Chondrocyte (in vitro differentiated cells): ENCODE data around the gene PDK4. TPM values are rescaled to one million over a fixed set of nuclear protein-coding genes. Genes with fewer than 3 reads are reported as not detected.

Experiments used
- DNase-seq: peaks from one replicate; pipeline ENCODE4 v3.0.0; 2021; ENCODE audit warnings: mixed read lengths, low spot score
- H3K27ac Mint-ChIP-seq: one replicate; pipeline ENCODE4 v1.8.0; 2021; ENCODE audit warnings: mild to moderate bottlenecking, moderate library complexity, mixed read lengths; ENCODE audit not compliant: unreplicated experiment
- H3K27me3 Mint-ChIP-seq: 2 replicates; pipeline ENCODE4 v1.8.0; 2021; ENCODE audit warnings: low read depth, mixed read lengths
- H3K36me3 Mint-ChIP-seq: 2 replicates; pipeline ENCODE4 v1.8.0; 2021; ENCODE audit warnings: low read depth, mixed read lengths
- H3K4me1 Mint-ChIP-seq: 2 replicates; pipeline ENCODE4 v1.8.0; 2021; ENCODE audit warnings: low read depth, mild to moderate bottlenecking, mixed read lengths
- H3K4me3 Mint-ChIP-seq: one replicate; pipeline ENCODE4 v1.8.0; 2021; ENCODE audit warnings: mild to moderate bottlenecking, moderate library complexity, mixed read lengths; ENCODE audit not compliant: unreplicated experiment
- H3K9me3 Mint-ChIP-seq: 2 replicates; pipeline ENCODE4 v1.8.0; 2021; ENCODE audit warnings: low read depth, mixed read lengths
- CTCF ChIP-seq: fragments of 200-600 bp; sonication (generic); IDR thresholded peaks from 2 replicates; pipeline ENCODE4 v1.5.0; 2021; ENCODE audit warnings: antibody characterized with exemption, mild to moderate bottlenecking, moderate library complexity
- total RNA-seq: library from RNA; stranded (reverse); gene quantifications from 3 replicates; pipeline ENCODE4 v1.2.1, GENCODE V29; 2021

Gene PDK4
- total RNA-seq, 1 donor from 2014 or later, result 7.3 TPM

- no peak overlapping the region for H3K4me3 Mint-ChIP-seq
- H3K27me3 Mint-ChIP-seq, result peaks cover 11% of the 10 kb centered on the region
- H3K36me3 Mint-ChIP-seq, result no peaks in the 10 kb centered on the region
- no peak for TF ChIP-seq CTCF
- H3K9me3 Mint-ChIP-seq, result peaks cover 5% of the 10 kb centered on the region
- no peaks in the 10 kb centered on the region for H3K4me1 Mint-ChIP-seq
- no peak for DNase-seq
- H3K27ac Mint-ChIP-seq, result no peak overlapping the region
These were observed 25.1 kb upstream of the PDK4 start for GRCh38 chr7:95621404-95621803.

- H3K4me1 Mint-ChIP-seq, result no peaks in the 10 kb centered on the region
- H3K36me3 Mint-ChIP-seq, result no peaks in the 10 kb centered on the region
- H3K4me3 Mint-ChIP-seq, result no peak overlapping the region
- TF ChIP-seq CTCF, result no peak
- H3K27ac Mint-ChIP-seq, result no peak overlapping the region
- DNase-seq, result no peak
- peaks cover 11% of the 10 kb centered on the region for H3K27me3 Mint-ChIP-seq
- peaks cover 10% of the 10 kb centered on the region for H3K9me3 Mint-ChIP-seq
These were observed 24.3 kb upstream of the PDK4 start for GRCh38 chr7:95620631-95621030.

GRCh38 chr7:95619921-95620320 is 23.6 kb upstream of the PDK4 start:
- Mint-ChIP-seq H3K9me3 (peaks cover 17% of the 10 kb centered on the region), H3K4me1 (no peaks in the 10 kb centered on the region), H3K36me3 (peaks cover 6% of the 10 kb centered on the region), H3K4me3 (no peak overlapping the region), H3K27me3 (peaks cover 12% of the 10 kb centered on the region), H3K27ac (no peak overlapping the region)
- DNase-seq, result no peak
- TF ChIP-seq CTCF, result no peak

- no peak overlapping the region for H3K4me3 Mint-ChIP-seq
- H3K27me3 Mint-ChIP-seq, result peaks cover 10% of the 10 kb centered on the region
- H3K36me3 Mint-ChIP-seq, result peaks cover 6% of the 10 kb centered on the region
- H3K9me3 Mint-ChIP-seq, result peaks cover 20% of the 10 kb centered on the region
- no peaks in the 10 kb centered on the region for H3K4me1 Mint-ChIP-seq
- no peak for TF ChIP-seq CTCF
- H3K27ac Mint-ChIP-seq, result no peak overlapping the region
- DNase-seq, result no peak
These were observed 23.2 kb upstream of the PDK4 start for GRCh38 chr7:95619517-95619916.

- Mint-ChIP-seq H3K4me1 (peaks cover 27% of the 10 kb centered on the region), H3K27ac (no peak overlapping the region), H3K27me3 (peaks cover 4% of the 10 kb centered on the region)
These were observed 18.2 kb upstream of the PDK4 start for GRCh38 chr7:95614442-95614940.

More at GRCh38 chr7:95614442-95614940, 18.2 kb upstream of the PDK4 start:
- peaks cover 11% of the 10 kb centered on the region for H3K36me3 Mint-ChIP-seq
- peaks cover 32% of the 10 kb centered on the region for H3K9me3 Mint-ChIP-seq
- no peak overlapping the region for H3K4me3 Mint-ChIP-seq
- no peak for DNase-seq
- no peak for TF ChIP-seq CTCF
